ENCODE measurements around the gene TNFRSF11A. TPM values are rescaled to one million over a fixed set of nuclear protein-coding genes. Genes with fewer than 3 reads are reported as not detected.

Gene TNFRSF11A
- total RNA-seq, 1 donor from 2014 or later: 0.16 TPM

DNA sequence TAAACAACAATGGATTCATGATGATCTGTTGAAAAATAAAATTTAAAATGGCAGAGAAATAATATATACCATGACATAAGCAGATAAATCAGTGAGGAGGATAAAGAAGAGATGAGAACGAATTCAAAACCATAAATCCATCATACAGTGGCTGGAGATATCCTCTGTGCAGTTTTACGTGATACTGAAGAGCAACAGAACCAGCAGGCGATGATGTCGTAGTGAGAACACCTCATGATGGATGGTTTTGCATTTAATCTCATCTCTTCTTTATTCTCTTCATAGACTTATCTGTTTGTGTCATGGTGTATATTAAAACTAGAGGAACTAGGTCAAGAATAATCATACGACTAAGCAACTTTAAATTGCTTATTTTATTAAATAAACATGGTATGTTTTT, 56.3 kb downstream of the TNFRSF11A start:
- Mint-ChIP-seq H3K9me3 (peaks cover 2% of the 10 kb centered on the region), H3K27ac (ENCODE audit: unreplicated experiment) (no peak overlapping the region), H3K36me3 (ENCODE audit: low read depth) (no peaks in the 10 kb centered on the region), H3K27me3 (ENCODE audit: low read depth) (no peaks in the 10 kb centered on the region), H3K4me3 (no peak overlapping the region), H3K4me1 (peaks cover 9% of the 10 kb centered on the region)
- no peak for DNase-seq (ENCODE audit: low read depth, low spot score)
- TF ChIP-seq, protein P1, sequence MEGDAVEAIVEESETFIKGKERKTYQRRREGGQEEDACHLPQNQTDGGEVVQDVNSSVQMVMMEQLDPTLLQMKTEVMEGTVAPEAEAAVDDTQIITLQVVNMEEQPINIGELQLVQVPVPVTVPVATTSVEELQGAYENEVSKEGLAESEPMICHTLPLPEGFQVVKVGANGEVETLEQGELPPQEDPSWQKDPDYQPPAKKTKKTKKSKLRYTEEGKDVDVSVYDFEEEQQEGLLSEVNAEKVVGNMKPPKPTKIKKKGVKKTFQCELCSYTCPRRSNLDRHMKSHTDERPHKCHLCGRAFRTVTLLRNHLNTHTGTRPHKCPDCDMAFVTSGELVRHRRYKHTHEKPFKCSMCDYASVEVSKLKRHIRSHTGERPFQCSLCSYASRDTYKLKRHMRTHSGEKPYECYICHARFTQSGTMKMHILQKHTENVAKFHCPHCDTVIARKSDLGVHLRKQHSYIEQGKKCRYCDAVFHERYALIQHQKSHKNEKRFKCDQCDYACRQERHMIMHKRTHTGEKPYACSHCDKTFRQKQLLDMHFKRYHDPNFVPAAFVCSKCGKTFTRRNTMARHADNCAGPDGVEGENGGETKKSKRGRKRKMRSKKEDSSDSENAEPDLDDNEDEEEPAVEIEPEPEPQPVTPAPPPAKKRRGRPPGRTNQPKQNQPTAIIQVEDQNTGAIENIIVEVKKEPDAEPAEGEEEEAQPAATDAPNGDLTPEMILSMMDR (conservative IDR thresholded peaks at IDR 0.05): no peak

DNA sequence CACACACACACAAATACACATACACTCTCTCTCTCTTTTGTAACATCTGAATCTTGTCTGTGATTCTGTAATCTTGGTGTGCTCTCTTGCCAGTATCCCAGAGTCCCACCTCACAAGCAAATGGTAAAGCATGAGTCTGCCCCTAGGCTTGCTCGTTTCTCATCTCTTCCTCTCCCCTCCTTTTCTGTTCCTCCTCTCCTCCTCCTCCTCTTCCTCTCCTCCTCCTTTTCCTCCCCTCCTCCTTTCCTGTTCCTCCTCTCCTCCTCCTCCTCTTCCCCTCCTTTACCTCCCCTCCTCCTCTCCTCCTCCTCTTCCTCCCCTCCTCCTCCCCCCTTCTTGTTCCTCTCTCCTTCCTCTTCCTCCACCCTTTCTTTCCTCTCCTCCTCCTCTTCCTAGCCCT, 59.0 kb downstream of the TNFRSF11A start:
- DNase-seq (ENCODE audit: low read depth, low spot score): no peak
- Mint-ChIP-seq H3K4me1 (peaks cover 9% of the 10 kb centered on the region), H3K36me3 (ENCODE audit: low read depth) (no peaks in the 10 kb centered on the region), H3K27ac (ENCODE audit: unreplicated experiment) (no peak overlapping the region), H3K4me3 (no peak overlapping the region), H3K9me3 (peaks cover 2% of the 10 kb centered on the region), H3K27me3 (ENCODE audit: low read depth) (peaks cover 2% of the 10 kb centered on the region)
- TF ChIP-seq, protein P1 (conservative IDR thresholded peaks at IDR 0.05): no peak

DNA sequence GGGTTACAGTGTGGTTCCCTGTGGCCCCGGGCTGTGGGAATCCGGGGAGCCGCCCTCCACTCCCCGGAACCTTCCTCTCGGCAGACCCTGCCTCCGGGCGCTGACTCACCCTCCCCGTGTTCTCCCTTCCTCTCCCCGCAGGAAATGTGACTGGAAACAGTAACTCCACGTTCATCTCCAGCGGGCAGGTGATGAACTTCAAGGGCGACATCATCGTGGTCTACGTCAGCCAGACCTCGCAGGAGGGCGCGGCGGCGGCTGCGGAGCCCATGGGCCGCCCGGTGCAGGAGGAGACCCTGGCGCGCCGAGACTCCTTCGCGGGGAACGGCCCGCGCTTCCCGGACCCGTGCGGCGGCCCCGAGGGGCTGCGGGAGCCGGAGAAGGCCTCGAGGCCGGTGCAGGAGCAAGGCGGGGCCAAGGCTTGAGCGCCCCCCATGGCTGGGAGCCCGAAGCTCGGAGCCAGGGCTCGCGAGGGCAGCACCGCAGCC, 59.5 kb downstream of the TNFRSF11A start:
- Mint-ChIP-seq H3K27me3 (ENCODE audit: low read depth) (peaks cover 2% of the 10 kb centered on the region), H3K9me3 (peaks cover 2% of the 10 kb centered on the region)

DNA sequence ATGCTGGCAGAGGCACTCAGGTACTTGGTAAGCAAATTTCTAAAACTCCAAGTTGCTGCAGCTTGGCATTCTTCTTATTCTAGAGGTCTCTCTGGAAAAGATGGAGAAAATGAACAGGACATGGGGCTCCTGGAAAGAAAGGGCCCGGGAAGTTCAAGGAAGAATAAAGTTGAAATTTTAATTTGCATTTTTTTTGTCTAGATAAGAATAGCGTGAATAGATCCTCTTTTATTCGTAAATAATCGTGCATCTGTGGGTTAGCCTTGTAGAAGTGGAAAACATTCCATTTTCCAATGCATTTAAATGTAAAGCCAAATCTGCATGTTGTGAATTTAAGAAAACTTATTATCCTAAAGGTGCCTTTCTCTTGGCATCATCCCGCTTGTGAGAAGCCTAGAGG, 61.0 kb downstream of the TNFRSF11A start:
- no peak overlapping the region for H3K27ac Mint-ChIP-seq (ENCODE audit: unreplicated experiment)
- H3K36me3 Mint-ChIP-seq (ENCODE audit: low read depth): no peaks in the 10 kb centered on the region
- H3K9me3 Mint-ChIP-seq: peaks cover 5% of the 10 kb centered on the region
- no peak for DNase-seq (ENCODE audit: low read depth, low spot score)
- H3K27me3 Mint-ChIP-seq (ENCODE audit: low read depth): peaks cover 2% of the 10 kb centered on the region
- peaks cover 9% of the 10 kb centered on the region for H3K4me1 Mint-ChIP-seq
- no peak overlapping the region for H3K4me3 Mint-ChIP-seq
- TF ChIP-seq, protein P1 (conservative IDR thresholded peaks at IDR 0.05): no peak

More for the DNA sequence above, 59.5 kb downstream of the TNFRSF11A start:
- TF ChIP-seq, protein P1 (conservative IDR thresholded peaks at IDR 0.05): no peak
- peak; percentile 25 for DNase-seq (ENCODE audit: low read depth, low spot score)
- no peaks in the 10 kb centered on the region for H3K36me3 Mint-ChIP-seq (ENCODE audit: low read depth)
- H3K4me3 Mint-ChIP-seq: peak overlapping the region; percentile 41
- peaks cover 9% of the 10 kb centered on the region for H3K4me1 Mint-ChIP-seq
- H3K27ac Mint-ChIP-seq (ENCODE audit: unreplicated experiment): no peak overlapping the region

DNA sequence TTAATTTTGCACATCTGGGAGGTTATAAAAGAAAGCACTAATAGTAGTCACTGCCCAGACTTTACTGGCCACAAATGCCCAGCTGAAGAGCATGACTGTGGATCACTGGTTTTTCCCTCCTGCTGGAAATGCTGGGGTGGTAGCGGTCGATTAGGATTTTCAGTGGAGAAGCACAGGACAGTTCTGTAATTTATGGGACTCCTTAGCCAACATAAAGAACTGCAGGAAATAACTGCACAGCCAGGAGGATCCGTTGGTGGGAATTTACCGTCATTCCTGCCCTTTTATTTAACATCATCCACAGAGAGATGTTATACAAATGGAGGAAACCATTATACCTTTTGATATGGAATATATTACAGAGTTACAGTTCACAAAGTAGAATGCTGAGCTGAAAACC, 61.5 kb downstream of the TNFRSF11A start:
- peaks cover 2% of the 10 kb centered on the region for H3K27me3 Mint-ChIP-seq (ENCODE audit: low read depth)
- H3K4me1 Mint-ChIP-seq: peaks cover 9% of the 10 kb centered on the region
- H3K27ac Mint-ChIP-seq (ENCODE audit: unreplicated experiment): no peak overlapping the region
- H3K36me3 Mint-ChIP-seq (ENCODE audit: low read depth): no peaks in the 10 kb centered on the region
- peaks cover 4% of the 10 kb centered on the region for H3K9me3 Mint-ChIP-seq
- no peak for DNase-seq (ENCODE audit: low read depth, low spot score)
- TF ChIP-seq, protein P1 (conservative IDR thresholded peaks at IDR 0.05): no peak
- H3K4me3 Mint-ChIP-seq: no peak overlapping the region

All from neural crest cell (in vitro differentiated cells).